Spleen (tissue), 11 donors: ENCODE data around the gene NPLOC4. TPM values are rescaled to one million over a fixed set of nuclear protein-coding genes. Genes with fewer than 3 reads are reported as not detected.

Experiments
- DNase-seq: peaks from one replicate; pipeline ENCODE4 v3.0.0-alpha.2; 2020
- H3K27ac ChIP-seq, 8 donors: fragments of 200-600 bp; sonication (generic) in 7 of 8; 1 replicate in 4 of 8; 2 replicates in 4 of 8; pipeline versions ENCODE4 v1.5.0 to v1.8.0; 2016 to 2021; ENCODE audit warnings: inconsistent platforms in 4 of 8, mild to moderate bottlenecking in 4 of 8, moderate library complexity in 1 of 8
- H3K27me3 ChIP-seq, 7 donors: fragments of 200-600 bp; sonication (generic) in 6 of 7; replicated peaks in 1 of 7; 1 replicate in 4 of 7; 2 replicates in 3 of 7; pipeline versions ENCODE4 v1.5.0 to v1.8.0; 2016 to 2021; ENCODE audit warnings: inconsistent platforms in 3 of 7, mild to moderate bottlenecking in 1 of 7
- H3K36me3 ChIP-seq, 6 donors: fragments of 200-600 bp; sonication (generic) in 5 of 6; 1 replicate in 4 of 6; 2 replicates in 2 of 6; pipeline versions ENCODE4 v1.5.0 to v1.8.0; 2016 to 2021; ENCODE audit warnings: inconsistent platforms in 2 of 6
- H3K4me1 ChIP-seq, 6 donors: fragments of 200-600 bp; sonication (generic) in 5 of 6; 1 replicate in 3 of 6; 2 replicates in 3 of 6; pipeline versions ENCODE4 v1.5.0 to v1.8.0; 2016 to 2021; ENCODE audit warnings: inconsistent platforms in 3 of 6
- H3K4me3 ChIP-seq, 8 donors: fragments of 200-600 bp; sonication (generic) in 7 of 8; 1 replicate in 4 of 8; 2 replicates in 4 of 8; pipeline versions ENCODE4 v1.5.0 to v1.8.0; 2016 to 2021; ENCODE audit warnings: inconsistent platforms in 4 of 8, mild to moderate bottlenecking in 4 of 8, moderate library complexity in 2 of 8
- H3K9me3 ChIP-seq, 8 donors: fragments of 200-600 bp; sonication (generic) in 7 of 8; 1 replicate in 4 of 8; 2 replicates in 4 of 8; pipeline versions ENCODE4 v1.5.0 to v1.8.0; 2016 to 2021; ENCODE audit warnings: inconsistent platforms in 4 of 8
- CTCF ChIP-seq, 11 experiments: fragments of 200-600 bp in 7 of 11; fragments of 450-650 bp in 4 of 11; sonication (generic) in 4 of 11; IDR thresholded peaks in 8 of 11; conservative IDR thresholded peaks in 3 of 11; 1 replicate in 7 of 11; 2 replicates in 4 of 11; pipeline versions ENCODE4 v1.4.0 to v1.8.0; 2016 to 2021; ENCODE audit warnings: antibody characterized with exemption in 11 of 11, inconsistent platforms in 4 of 11, mild to moderate bottlenecking in 1 of 11
- POLR2A ChIP-seq, 3 donors: fragments of 450-650 bp; IDR thresholded peaks; one replicate each; pipeline ENCODE4 v1.5.1; 2017; ENCODE audit warnings: antibody characterized with exemption in 3 of 3, mild to moderate bottlenecking in 1 of 3
- POLR2AphosphoS5 ChIP-seq, 3 donors: sonication (generic); formaldehyde crosslinking; IDR thresholded peaks; one replicate each; pipeline ENCODE4 v1.5.1; 2017; ENCODE audit warnings: antibody characterized with exemption in 3 of 3
- WGBS, 5 donors: extraction: QIAGEN DNeasy Blood & Tissue Kit in 3 of 5; methylation state at CpG; one replicate each; pipeline versions ENCODE4 v1.1.5 to v1.1.7; 2013 to 2018; 5-methylcytosine and 5-hydroxymethylcytosine counted together
- intact Hi-C: fragments of 100-400 bp; cut with DNase I; formaldehyde crosslinking; loops from one replicate; pipeline ENCODE4 v1.15.0; 2023; ENCODE audit warnings: low total_unique reads
- polyA plus RNA-seq, 3 donors: library from polyadenylated mRNA; stranded (reverse); fragments of 200-250 nt; gene quantifications; one replicate each; pipeline ENCODE4 v1.2.1, GENCODE V29; 2013
- total RNA-seq, 7 donors: library from RNA; depleted of rRNA in 3 of 7; stranded (reverse); fragments of >200 nt in 3 of 7; fragmentation: NEBNext Ultra II Directional in 4 of 7; extraction: Animal tissue kit (Norgen Biotek cat#: 25700) in 4 of 7; gene quantifications; one replicate each; pipeline versions ENCODE4 v1.1.0 to v1.2.1, GENCODE V29; 2016 to 2021
- donor health status: healthy with polysubstance abuse.
- donor health status: DM: no; HTN: no; CAD: no; lungs with moderate emphysema.
- donor health status: DM: no; HTN: no; CAD: no.
- donor health status: Bipolar disorder and iron deficiency.
- donor health status: healthy.
- donor health status: DM: no; HTN: no; CAD: no.
- donor health status: DM: yes; HTN: yes; CAD: no.

The NPLOC4 gene
- total and polyA plus RNA-seq, 10 donors, result 19.3 to 130 (median 81.3) TPM

DNA sequence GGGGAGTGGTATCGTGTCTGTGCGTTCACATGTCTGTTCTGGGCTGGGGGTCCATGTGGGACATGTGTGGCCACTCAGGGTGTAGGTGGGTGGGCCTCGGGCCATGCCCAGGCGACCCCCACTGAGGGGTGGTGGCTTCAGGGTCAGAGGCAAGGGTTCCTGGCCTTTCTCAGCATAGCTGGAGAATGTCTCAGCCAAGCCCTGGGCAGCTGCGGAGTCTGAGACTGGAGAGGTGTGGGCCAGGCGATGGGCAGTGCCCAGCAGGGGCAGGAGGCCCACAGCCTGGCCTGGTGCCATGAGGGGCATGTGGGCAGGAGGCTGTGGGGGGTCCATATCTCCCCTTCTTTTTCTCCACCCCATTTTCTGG lies 107.5 kb downstream of the NPLOC4 start:
- TF ChIP-seq CTCF (IDR thresholded peaks at IDR 0.05 in 8 of 11, conservative IDR thresholded peaks at IDR 0.05 in 3 of 11), result no peak
- no peak for TF ChIP-seq POLR2AphosphoS5 (IDR thresholded peaks at IDR 0.05)
- no peak for TF ChIP-seq POLR2A (IDR thresholded peaks at IDR 0.05)
- Histone ChIP-seq H3K4me1 (peaks cover 0 to 17% (median 7%) of the 10 kb centered on the region in 6 donors), H3K27ac (no peak overlapping the region), H3K4me3 (no peak overlapping the region), H3K27me3 (peaks cover 0 to 55% (median 0%) of the 10 kb centered on the region in 7 donors), H3K36me3 (no peaks in the 10 kb centered on the region), H3K9me3 (no peaks in the 10 kb centered on the region)
- no peak for DNase-seq
- intact Hi-C loops, result no loop called here
- 80 to 94% (median 87%) methylated on average over 6 of the region's 6 CpGs for WGBS, 5 donors

DNA sequence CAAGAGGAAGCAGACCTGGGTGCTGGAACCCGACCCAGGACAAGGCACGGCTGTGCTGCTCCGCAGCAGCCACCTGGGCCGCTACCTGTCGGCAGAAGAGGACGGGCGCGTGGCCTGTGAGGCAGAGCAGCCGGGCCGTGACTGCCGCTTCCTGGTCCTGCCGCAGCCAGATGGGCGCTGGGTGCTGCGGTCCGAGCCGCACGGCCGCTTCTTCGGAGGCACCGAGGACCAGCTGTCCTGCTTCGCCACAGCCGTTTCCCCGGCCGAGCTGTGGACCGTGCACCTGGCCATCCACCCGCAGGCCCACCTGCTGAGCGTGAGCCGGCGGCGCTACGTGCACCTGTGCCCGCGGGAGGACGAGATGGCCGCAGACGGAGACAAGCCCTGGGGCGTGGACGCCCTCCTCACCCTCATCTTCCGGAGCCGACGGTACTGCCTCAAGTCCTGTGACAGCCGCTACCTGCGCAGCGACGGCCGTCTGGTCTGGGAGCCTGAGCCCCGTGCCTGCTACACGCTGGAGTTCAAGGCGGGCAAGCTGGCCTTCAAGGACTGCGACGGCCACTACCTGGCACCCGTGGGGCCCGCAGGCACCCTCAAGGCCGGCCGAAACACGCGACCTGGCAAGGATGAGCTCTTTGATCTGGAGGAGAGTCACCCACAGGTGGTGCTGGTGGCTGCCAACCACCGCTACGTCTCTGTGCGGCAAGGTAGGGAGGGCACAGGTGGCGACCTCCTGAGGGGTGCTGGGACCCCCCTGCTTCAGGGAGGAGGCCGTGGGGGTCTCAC lies 108.1 kb downstream of the NPLOC4 start:
- Histone ChIP-seq H3K4me1 (peaks cover 0 to 12% (median 5%) of the 10 kb centered on the region in 6 donors), H3K27me3 (peaks cover 0 to 55% (median 0%) of the 10 kb centered on the region in 7 donors), H3K36me3 (no peaks in the 10 kb centered on the region), H3K27ac (no peak overlapping the region), H3K4me3 (no peak overlapping the region), H3K9me3 (no peaks in the 10 kb centered on the region)
- 89 to 91% (median 91%) methylated on average over 30 to 62 of the region's 62 CpGs for WGBS, 5 donors
- no peak for TF ChIP-seq CTCF (IDR thresholded peaks at IDR 0.05 in 8 of 11, conservative IDR thresholded peaks at IDR 0.05 in 3 of 11)
- no peak for TF ChIP-seq POLR2AphosphoS5 (IDR thresholded peaks at IDR 0.05)
- no peak for TF ChIP-seq POLR2A (IDR thresholded peaks at IDR 0.05)
- no peak for DNase-seq
- intact Hi-C loops, result no loop called here

DNA sequence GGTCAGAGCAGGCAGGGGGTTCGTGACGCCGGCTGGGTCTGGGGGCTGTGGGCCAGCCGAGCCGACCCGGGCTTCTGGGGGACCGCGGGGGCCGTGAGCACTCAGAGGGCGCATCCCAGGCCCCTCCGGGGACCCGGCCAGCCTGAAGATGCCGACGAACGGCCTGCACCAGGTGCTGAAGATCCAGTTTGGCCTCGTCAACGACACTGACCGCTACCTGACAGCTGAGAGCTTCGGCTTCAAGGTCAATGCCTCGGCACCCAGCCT lies 108.6 kb downstream of the NPLOC4 start:
- Histone ChIP-seq H3K9me3 (no peaks in the 10 kb centered on the region), H3K27me3 (peaks cover 0 to 60% (median 0%) of the 10 kb centered on the region in 7 donors), H3K27ac (no peak overlapping the region), H3K36me3 (no peaks in the 10 kb centered on the region), H3K4me3 (no peak overlapping the region), H3K4me1 (peaks cover 0 to 12% (median 5%) of the 10 kb centered on the region in 6 donors)
- TF ChIP-seq POLR2A (IDR thresholded peaks at IDR 0.05) (no peak), CTCF (IDR thresholded peaks at IDR 0.05 in 8 of 11, conservative IDR thresholded peaks at IDR 0.05 in 3 of 11) (no peak), POLR2AphosphoS5 (IDR thresholded peaks at IDR 0.05) (no peak)
- no peak for DNase-seq
- intact Hi-C loops, result no loop called here
- 41 to 90% (median 68%) methylated on average over 2 to 20 of the region's 20 CpGs for WGBS, 5 donors

- DNase-seq, result no peak
- TF ChIP-seq POLR2A (IDR thresholded peaks at IDR 0.05) (no peak), CTCF (IDR thresholded peaks at IDR 0.05 in 8 of 11, conservative IDR thresholded peaks at IDR 0.05 in 3 of 11) (peak in 2 of 11 experiments; percentile 19 to 26), POLR2AphosphoS5 (IDR thresholded peaks at IDR 0.05) (peak in 1 of 3 donors; percentile 22)
- H3K9me3 ChIP-seq, result no peaks in the 10 kb centered on the region
- H3K27ac ChIP-seq, result no peak within 1 kb of the TSS
- peaks cover 0 to 59% (median 0%) of the 10 kb centered on the region in 7 donors for H3K27me3 ChIP-seq
- H3K4me3 ChIP-seq, result no peak within 1 kb of the TSS
- H3K36me3 ChIP-seq, result no peaks in the 10 kb centered on the region
- 44 to 73% (median 61%) methylated on average over 19 to 42 of the region's 42 CpGs for WGBS, 5 donors
- peaks cover 0 to 16% (median 5%) of the 10 kb centered on the region in 6 donors for H3K4me1 ChIP-seq
- intact Hi-C loops, result no loop called here
Measured at GRCh38 chr17:81527591-81528383, 109.1 kb downstream of the NPLOC4 start, which contains the start of gene FSCN2. FSCN2 (plus strand) TSS chr17:81528377; CDS start chr17:81528532, 155 bp downstream.
